ENCODE results near the gene ANO9.

The ANO9 gene

DNA sequence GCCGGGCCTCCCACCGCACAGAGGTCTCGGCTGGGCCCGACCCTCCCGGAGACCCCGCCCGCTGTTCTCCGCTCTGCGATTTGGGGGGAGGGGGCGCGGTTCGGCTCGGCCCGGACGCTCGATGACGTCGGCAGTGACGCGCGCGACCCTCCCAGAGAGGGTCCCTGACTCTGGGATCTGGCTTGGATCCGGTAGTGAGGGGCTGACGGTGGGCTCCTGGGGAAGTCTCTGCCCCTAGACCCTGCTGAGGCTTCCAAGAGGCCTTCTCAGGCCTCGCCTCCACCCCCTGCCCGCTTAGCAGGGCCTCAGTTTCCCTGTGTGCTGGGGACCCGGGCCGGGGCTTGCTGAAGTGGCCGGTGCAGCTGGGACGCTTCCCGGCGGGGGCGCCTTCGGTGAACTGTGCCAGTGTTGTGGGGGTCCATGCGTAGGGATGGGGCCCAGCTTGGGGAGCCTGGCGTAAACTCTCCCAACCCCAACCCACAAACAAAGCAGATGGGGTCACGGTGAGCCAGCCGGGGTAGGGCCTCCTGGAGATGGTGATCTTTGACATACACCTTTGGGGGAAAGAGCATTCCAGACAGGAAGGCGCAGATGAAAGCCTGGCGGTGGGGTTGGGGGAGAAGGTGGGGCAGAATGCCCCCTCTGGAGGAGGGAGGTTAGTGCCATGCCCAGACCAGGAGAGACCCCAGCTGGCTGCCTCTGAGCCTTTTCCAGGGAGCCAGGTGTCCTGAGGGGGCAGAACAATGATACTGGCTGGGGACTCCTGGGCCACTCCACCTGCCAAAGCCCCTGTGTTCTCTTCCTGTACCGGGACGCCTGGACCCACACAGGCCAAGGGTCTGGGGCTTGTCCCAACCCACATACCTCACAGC lies 71.5 kb downstream of the ANO9 start:
- H3K36me3 ChIP-seq (ENCODE audit: control insufficient read depth, insufficient read depth, low read length): peaks cover 27% of the 10 kb centered on the region
- H3K27me3 ChIP-seq (ENCODE audit: control insufficient read depth, insufficient read depth, low read length): peaks cover 4% of the 10 kb centered on the region
- H3K4me3 ChIP-seq (ENCODE audit: low read depth, low read length): peak overlapping the region; percentile 72
- peak overlapping the region; percentile 65 for H3K9ac ChIP-seq (ENCODE audit: low read depth, low read length)
- H3K9me3 ChIP-seq (ENCODE audit: control insufficient read depth, insufficient read depth, low read length): no peaks in the 10 kb centered on the region
- H3K4me1 ChIP-seq (ENCODE audit: control insufficient read depth, insufficient read depth, low read length): peaks cover 2% of the 10 kb centered on the region

DNA sequence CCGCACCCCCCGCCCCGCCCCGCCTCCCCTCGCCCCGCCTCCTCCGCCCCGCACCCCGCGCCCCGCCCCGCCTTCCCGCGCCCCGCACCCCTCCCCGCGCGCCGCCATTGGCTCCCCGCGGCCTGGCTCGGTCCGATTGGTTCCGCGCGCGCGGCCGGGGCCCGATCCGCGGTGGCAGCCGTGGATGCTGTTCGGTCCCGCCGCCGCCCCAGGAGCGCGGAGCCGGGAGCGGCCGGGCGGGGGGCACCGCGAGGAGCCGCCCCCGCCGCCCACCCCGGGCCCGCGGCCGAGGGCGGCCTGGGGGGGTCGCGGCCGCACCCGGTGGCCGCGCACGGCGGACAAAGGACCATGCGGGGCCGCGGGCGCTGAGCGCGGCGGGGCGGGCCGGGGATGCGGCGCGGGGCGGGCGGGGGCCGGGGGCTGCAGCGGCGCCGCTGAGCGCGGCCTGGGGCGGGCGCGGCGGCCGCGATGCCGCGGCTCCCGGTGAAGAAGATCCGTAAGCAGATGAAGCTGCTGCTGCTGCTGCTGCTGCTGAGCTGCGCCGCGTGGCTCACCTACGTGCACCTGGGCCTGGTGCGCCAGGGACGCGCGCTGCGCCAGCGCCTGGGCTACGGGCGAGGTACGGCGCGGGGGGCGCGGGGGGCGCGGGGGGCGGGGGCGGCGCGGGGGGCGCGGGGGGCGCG lies 72.3 kb downstream of the ANO9 start, which contains the start of gene B4GALNT4:
Gene B4GALNT4 (plus strand): TSS at position 164 of the 683 bp plus-strand sequence. CDS start 305 bp downstream, at position 469.
- Histone ChIP-seq H3K9me3 (ENCODE audit: control insufficient read depth, insufficient read depth, low read length) (no peaks in the 10 kb centered on the region), H3K4me1 (ENCODE audit: control insufficient read depth, insufficient read depth, low read length) (peaks cover 2% of the 10 kb centered on the region), H3K27me3 (ENCODE audit: control insufficient read depth, insufficient read depth, low read length) (peaks cover 4% of the 10 kb centered on the region), H3K36me3 (ENCODE audit: control insufficient read depth, insufficient read depth, low read length) (peaks cover 26% of the 10 kb centered on the region), H3K9ac (ENCODE audit: low read depth, low read length) (peak within 1 kb of the TSS; percentile 65), H3K4me3 (ENCODE audit: low read depth, low read length) (peak within 1 kb of the TSS; percentile 72)

DNA sequence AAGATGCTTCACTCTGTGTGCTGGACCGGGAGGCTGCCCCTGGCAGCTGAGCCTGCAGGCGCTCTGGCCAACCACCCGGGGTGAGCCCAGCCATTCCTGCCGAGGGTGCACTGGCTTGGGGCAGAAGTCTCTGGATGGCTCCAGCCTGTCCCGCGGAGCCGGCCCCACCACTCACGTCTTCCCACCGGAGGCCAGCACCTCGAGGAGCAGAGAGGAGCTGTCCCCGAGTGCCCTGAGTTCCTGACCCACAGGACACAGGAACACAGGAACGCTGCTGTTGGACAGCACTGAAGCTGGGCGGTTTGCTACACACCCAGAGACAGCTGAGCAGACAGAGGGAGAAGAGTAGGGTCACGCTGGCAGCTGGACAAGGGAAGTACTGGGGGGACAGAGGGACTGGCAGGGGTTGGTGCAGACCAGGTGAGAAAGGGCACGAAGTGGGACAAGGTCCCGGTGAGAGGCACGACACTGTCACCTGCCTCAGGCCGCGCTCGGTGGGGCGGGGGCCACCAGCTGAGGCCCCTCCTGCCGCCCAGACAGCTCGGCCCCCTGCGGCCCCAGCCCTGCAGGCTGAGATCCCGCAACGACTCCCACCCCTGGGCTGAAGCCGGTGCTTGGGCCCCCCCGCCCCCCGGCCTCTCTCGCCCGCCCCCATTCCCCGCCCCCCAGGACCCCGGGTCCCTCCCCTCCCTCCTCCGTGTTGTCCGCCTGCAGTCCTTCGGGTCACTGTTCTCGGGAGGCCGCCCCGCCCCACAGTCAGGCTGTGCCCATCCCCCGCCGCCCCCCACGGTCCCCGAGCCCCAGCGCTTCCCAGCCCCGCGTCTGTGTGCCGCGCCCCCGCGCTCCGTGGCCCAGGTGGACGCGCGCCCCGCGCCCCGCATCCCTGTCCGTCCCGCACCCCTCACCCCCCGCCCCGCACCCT lies 73.1 kb downstream of the ANO9 start:
- H3K9ac ChIP-seq (ENCODE audit: low read depth, low read length): peak overlapping the region; percentile 24
- H3K36me3 ChIP-seq (ENCODE audit: control insufficient read depth, insufficient read depth, low read length): peaks cover 21% of the 10 kb centered on the region
- H3K9me3 ChIP-seq (ENCODE audit: control insufficient read depth, insufficient read depth, low read length): no peaks in the 10 kb centered on the region
- H3K4me1 ChIP-seq (ENCODE audit: control insufficient read depth, insufficient read depth, low read length): peaks cover 2% of the 10 kb centered on the region
- peak overlapping the region; percentile 58 for H3K4me3 ChIP-seq (ENCODE audit: low read depth, low read length)
- peaks cover 4% of the 10 kb centered on the region for H3K27me3 ChIP-seq (ENCODE audit: control insufficient read depth, insufficient read depth, low read length)

DNA sequence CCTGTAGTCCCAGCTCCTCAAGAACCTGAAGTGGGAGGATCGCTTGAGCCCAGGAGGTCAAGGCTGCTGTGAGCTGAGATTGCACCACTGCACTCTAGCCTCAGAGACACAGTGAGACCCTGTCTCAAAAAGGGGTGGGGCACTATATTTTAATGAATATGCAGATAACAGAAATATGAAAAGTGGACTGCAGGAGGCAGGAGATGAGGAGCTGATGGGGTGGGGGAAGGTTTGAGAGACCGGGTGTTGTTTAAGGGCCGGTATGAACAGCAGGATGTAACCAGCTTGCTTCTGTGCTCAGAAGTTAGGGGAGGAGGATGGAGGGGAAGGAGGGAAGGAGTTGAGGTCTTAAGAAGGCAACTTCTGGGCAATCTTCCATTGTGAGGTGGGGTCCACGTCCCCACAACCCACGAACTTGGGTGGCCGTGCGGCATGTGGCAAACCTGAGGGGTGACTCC lies 73.8 kb downstream of the ANO9 start:
- H3K9ac ChIP-seq (ENCODE audit: low read depth, low read length): no peak overlapping the region
- peaks cover 4% of the 10 kb centered on the region for H3K27me3 ChIP-seq (ENCODE audit: control insufficient read depth, insufficient read depth, low read length)
- peaks cover 14% of the 10 kb centered on the region for H3K36me3 ChIP-seq (ENCODE audit: control insufficient read depth, insufficient read depth, low read length)
- peak overlapping the region; percentile 58 for H3K4me3 ChIP-seq (ENCODE audit: low read depth, low read length)
- H3K9me3 ChIP-seq (ENCODE audit: control insufficient read depth, insufficient read depth, low read length): no peaks in the 10 kb centered on the region
- peaks cover 2% of the 10 kb centered on the region for H3K4me1 ChIP-seq (ENCODE audit: control insufficient read depth, insufficient read depth, low read length)
